Ovary (tissue), 3 donors: ENCODE measurements around the gene GPR107.

ENCODE experiments used
- CTCF ChIP-seq, 3 donors: fragments of 450-650 bp in 2 of 3; fragments of 200-600 bp in 1 of 3; IDR thresholded peaks; one replicate each; pipeline versions ENCODE4 v1.5.1 to v1.8.0; 2016 to 2022; ENCODE audit warnings: antibody characterized with exemption in 3 of 3, mild to moderate bottlenecking in 1 of 3
- EP300 ChIP-seq: sonication (generic); formaldehyde crosslinking; IDR thresholded peaks from one replicate; pipeline ENCODE4 v1.6.1; 2017; ENCODE audit warnings: antibody characterized with exemption
- POLR2A ChIP-seq: fragments of 450-650 bp; IDR thresholded peaks from one replicate; pipeline ENCODE4 v1.6.1; 2017; ENCODE audit warnings: antibody characterized with exemption, mild to moderate bottlenecking, moderate library complexity
- donor health status: DM: no; HTN: no; CAD: no.

- TF ChIP-seq POLR2A (no peak), EP300 (no peak), CTCF (IDR thresholded peaks at IDR 0.05) (no peak)
These were observed 19.7 kb downstream of the GPR107 start for GRCh38 chr9:130073373-130073772.
